ENCODE data around the gene EHMT1. TPM values are rescaled to one million over a fixed set of nuclear protein-coding genes. Genes with fewer than 3 reads are reported as not detected.

The EHMT1 gene
- total and polyA plus RNA-seq, 9 of the 15 experiments (the other 6 are each of a cell fraction or from before 2014, with no cell fraction given) = 2.2 to 76.0 (median 36.4) TPM

GRCh38 chr9:137605121-137606004, 13.4 kb upstream of the EHMT1 start, which contains the start of gene ARRDC1 (continued):
- TF ChIP-seq, protein P1, sequence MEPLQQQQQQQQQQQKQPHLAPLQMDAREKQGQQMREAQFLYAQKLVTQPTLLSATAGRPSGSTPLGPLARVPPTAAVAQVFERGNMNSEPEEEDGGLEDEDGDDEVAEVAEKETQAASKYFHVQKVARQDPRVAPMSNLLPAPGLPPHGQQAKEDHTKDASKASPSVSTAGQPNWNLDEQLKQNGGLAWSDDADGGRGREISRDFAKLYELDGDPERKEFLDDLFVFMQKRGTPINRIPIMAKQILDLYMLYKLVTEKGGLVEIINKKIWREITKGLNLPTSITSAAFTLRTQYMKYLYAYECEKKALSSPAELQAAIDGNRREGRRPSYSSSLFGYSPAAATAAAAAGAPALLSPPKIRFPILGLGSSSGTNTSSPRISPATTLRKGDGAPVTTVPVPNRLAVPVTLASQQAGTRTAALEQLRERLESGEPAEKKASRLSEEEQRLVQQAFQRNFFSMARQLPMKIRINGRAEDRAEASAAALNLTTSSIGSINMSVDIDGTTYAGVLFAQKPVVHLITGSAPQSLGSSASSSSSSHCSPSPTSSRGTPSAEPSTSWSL (CRISPR knock-in tag; IDR thresholded peaks at IDR 0.05; ENCODE audit: borderline replicate concordance) = no peak
- TF ChIP-seq MTA1 (IDR thresholded peaks at IDR 0.05; ENCODE audit: borderline replicate concordance) = no peak
- TF ChIP-seq ZNF780A (CRISPR knock-in tag; IDR thresholded peaks at IDR 0.05) = no peak
- TF ChIP-seq ZBTB26 (CRISPR knock-in tag; IDR thresholded peaks at IDR 0.05) = no peak
- TF ChIP-seq PHF20 (IDR thresholded peaks at IDR 0.05; ENCODE audit: partially characterized antibody) = peak; percentile 69
- TF ChIP-seq ZNF408 (CRISPR knock-in tag; IDR thresholded peaks at IDR 0.05; ENCODE audit: low read depth) = no peak
- TF ChIP-seq SMAD4 (CRISPR knock-in tag; conservative IDR thresholded peaks at IDR 0.05) = peak; percentile 65
- TF ChIP-seq GABPA (tag; conservative IDR thresholded peaks at IDR 0.05; ENCODE audit: low read depth) = peak; percentile 55
- TF ChIP-seq TCFL5 (CRISPR knock-in tag; conservative IDR thresholded peaks at IDR 0.05) = no peak
- no peak for TF ChIP-seq ESRRB (CRISPR knock-in tag; IDR thresholded peaks at IDR 0.05; ENCODE audit: borderline replicate concordance)
- peak in 2 of 3 experiments; percentile 61 to 71 for TF ChIP-seq YY1 (IDR thresholded peaks at IDR 0.05; ENCODE audit: borderline replicate concordance in 1 of 3, control insufficient read depth in 1 of 3, extremely low read depth in 1 of 3, insufficient read depth in 3 of 3, insufficient read length in 1 of 3, insufficient replicate concordance in 2 of 3, low read depth in 1 of 3, low read length in 2 of 3)
- no peak for TF ChIP-seq NR4A1 (CRISPR knock-in tag; IDR thresholded peaks at IDR 0.05)
- 0 out of 2 replicates have a peak, but pooled peaks have one; percentile 24 for TF ChIP-seq NR4A1 (tag; IDR thresholded peaks at IDR 0.05)
- TF ChIP-seq MCM3 (IDR thresholded peaks at IDR 0.05) = no peak
- TF ChIP-seq, protein P2, sequence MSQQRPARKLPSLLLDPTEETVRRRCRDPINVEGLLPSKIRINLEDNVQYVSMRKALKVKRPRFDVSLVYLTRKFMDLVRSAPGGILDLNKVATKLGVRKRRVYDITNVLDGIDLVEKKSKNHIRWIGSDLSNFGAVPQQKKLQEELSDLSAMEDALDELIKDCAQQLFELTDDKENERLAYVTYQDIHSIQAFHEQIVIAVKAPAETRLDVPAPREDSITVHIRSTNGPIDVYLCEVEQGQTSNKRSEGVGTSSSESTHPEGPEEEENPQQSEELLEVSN (IDR thresholded peaks at IDR 0.05; ENCODE audit: borderline replicate concordance in 1 of 2, extremely low read depth in 1 of 2, insufficient read depth in 1 of 2, insufficient read length in 1 of 2, low read depth in 1 of 2, low read length in 1 of 2, poor library complexity in 1 of 2, severe bottlenecking in 1 of 2) = peak; percentile 48 to 81
- TF ChIP-seq ZKSCAN1 (IDR thresholded peaks at IDR 0.05; ENCODE audit: low read depth, low read length) = no peak
- no peak for TF ChIP-seq NR2F6 (CRISPR knock-in tag; IDR thresholded peaks at IDR 0.05)
- TF ChIP-seq NRF1 (conservative IDR thresholded peaks at IDR 0.05 in 1 of 2, IDR thresholded peaks at IDR 0.05 in 1 of 2) = peak in 1 of 2 experiments; percentile 81; a peak in 2 of 4 replicates
- TF ChIP-seq, protein P3, sequence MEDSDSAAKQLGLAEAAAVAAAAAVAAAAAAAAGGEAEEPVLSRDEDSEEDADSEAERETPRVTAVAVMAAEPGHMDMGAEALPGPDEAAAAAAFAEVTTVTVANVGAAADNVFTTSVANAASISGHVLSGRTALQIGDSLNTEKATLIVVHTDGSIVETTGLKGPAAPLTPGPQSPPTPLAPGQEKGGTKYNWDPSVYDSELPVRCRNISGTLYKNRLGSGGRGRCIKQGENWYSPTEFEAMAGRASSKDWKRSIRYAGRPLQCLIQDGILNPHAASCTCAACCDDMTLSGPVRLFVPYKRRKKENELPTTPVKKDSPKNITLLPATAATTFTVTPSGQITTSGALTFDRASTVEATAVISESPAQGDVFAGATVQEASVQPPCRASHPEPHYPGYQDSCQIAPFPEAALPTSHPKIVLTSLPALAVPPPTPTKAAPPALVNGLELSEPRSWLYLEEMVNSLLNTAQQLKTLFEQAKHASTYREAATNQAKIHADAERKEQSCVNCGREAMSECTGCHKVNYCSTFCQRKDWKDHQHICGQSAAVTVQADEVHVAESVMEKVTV (CRISPR knock-in tag; IDR thresholded peaks at IDR 0.05) = no peak
- peak; percentile 56 to 68 for TF ChIP-seq MAZ (CRISPR knock-in tag; conservative IDR thresholded peaks at IDR 0.05 in 1 of 2, IDR thresholded peaks at IDR 0.05 in 1 of 2)
